ENCODE results near the gene CAMK2D.

Gene CAMK2D

GRCh38 chr4:113641025-113641431, 120.5 kb downstream of the CAMK2D start:
- H3K4me3 ChIP-seq (ENCODE audit: low read length): no peak overlapping the region
- no peak for DNase-seq (ENCODE audit: low read depth)
- no peak for TF ChIP-seq CTCF (conservative IDR thresholded peaks at IDR 0.05; ENCODE audit: low read length)

DNA sequence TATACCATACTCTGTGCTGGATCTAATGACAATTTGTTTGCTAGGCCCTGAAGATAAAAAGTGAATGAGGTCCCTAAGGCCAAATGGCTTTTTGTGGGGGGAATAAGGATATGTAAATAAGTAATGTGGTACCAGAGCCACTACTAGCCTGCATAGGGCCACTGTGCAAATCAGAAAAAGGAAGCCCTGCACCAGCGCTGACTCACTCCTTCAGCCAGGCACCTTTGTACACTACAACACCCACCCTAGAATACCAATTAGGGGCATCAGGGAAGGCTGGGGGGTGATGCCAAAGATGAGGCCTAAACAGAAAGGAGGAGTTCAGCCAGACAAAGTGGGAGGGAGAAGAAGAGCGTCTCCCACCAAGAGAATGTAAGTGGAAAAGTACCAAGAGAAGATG, 122.2 kb downstream of the CAMK2D start:
- DNase-seq (ENCODE audit: low read depth): no peak
- no peak for TF ChIP-seq CTCF (conservative IDR thresholded peaks at IDR 0.05; ENCODE audit: low read length)

GRCh38 chr4:113638562-113638832, 123.0 kb downstream of the CAMK2D start:
- no peak overlapping the region for H3K4me3 ChIP-seq (ENCODE audit: low read length)
- no peak for TF ChIP-seq CTCF (conservative IDR thresholded peaks at IDR 0.05; ENCODE audit: low read length)

More for the DNA sequence above, 122.2 kb downstream of the CAMK2D start:
- H3K4me3 ChIP-seq (ENCODE audit: low read length): no peak overlapping the region

GRCh38 chr4:113637823-113638561, 123.5 kb downstream of the CAMK2D start:
- no peak overlapping the region for H3K4me3 ChIP-seq (ENCODE audit: low read length)
- TF ChIP-seq CTCF (conservative IDR thresholded peaks at IDR 0.05; ENCODE audit: low read length): no peak
- DNase-seq (ENCODE audit: low read depth): no peak

More at GRCh38 chr4:113638562-113638832, 123.0 kb downstream of the CAMK2D start:
- DNase-seq (ENCODE audit: low read depth): no peak

- no peak for TF ChIP-seq CTCF (conservative IDR thresholded peaks at IDR 0.05; ENCODE audit: low read length)
- DNase-seq (ENCODE audit: low read depth): peak; percentile 64
- no peak overlapping the region for H3K4me3 ChIP-seq (ENCODE audit: low read length)
Measured at GRCh38 chr4:113637363-113637762, 124.2 kb downstream of the CAMK2D start.

DNA sequence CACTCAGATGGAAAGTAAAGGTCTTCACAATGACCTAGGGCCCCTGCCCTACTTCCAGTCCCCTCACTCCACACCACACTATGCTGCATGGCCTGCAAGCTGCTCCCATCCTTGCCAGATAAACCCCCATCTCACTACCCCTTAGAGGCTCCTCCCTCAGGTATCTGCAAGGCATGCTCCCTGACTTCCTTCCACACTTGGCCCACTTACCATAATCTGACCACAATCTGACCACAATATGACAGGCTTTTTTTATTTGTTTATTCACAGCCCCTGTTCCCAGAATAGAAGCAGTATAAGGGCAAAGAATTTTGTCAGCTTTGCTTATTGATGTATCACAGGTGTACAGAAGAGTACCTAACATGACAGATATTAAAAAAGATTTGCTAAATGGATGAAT, 124.7 kb downstream of the CAMK2D start:
- H3K4me3 ChIP-seq (ENCODE audit: low read length): no peak overlapping the region
- DNase-seq (ENCODE audit: low read depth): peak; percentile 60
- TF ChIP-seq CTCF (conservative IDR thresholded peaks at IDR 0.05; ENCODE audit: low read length): no peak

DNA sequence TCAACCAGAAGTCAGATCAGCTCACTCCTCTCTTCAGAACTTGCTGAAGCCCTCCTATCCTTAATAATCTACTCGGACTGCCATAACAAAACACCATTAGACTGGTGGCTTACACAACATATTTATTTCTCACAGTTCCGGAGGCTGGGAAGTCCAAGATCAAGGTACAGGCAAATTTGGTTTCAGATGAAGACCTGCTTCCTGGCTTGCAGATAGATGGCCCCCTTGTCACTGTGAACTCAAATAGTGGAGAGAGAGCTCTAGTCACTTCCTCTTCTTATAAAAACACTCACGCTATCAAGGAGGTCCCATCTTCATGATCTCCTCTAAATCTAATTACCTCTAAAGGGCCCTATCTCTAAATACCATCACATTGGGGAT, 125.1 kb downstream of the CAMK2D start:
- no peak for DNase-seq (ENCODE audit: low read depth)
- H3K4me3 ChIP-seq (ENCODE audit: low read length): no peak overlapping the region
- no peak for TF ChIP-seq CTCF (conservative IDR thresholded peaks at IDR 0.05; ENCODE audit: low read length)
